A549 treated with GW870086 at 1 μM for 4 hours (cell line): ENCODE results near the gene GAREM1. TPM values are rescaled to one million over a fixed set of nuclear protein-coding genes. Genes with fewer than 3 reads are reported as not detected.

Source experiments
- total RNA-seq: library from RNA; stranded (reverse); fragments of 200-300 nt; extraction: Qiagen RNA extraction; gene quantifications from 5 replicates; pipeline ENCODE4 v1.2.3, GENCODE V29; 2022; ENCODE audit warnings: low read depth

Gene GAREM1
- 4.9 to 6.9 TPM (median 6.1 TPM) in 5 replicates for total RNA-seq

GRCh38 chr18:32470714-32471633, at the start of gene GAREM1:
TSS of gene GAREM1 (minus strand) at chr18:32470882. CDS start at chr18:32470428, 454 bp downstream.

